ENCODE results near the gene RNU2-1.
"Not testable (repeated sequence)": the region's sequence is repeated elsewhere in the genome, so short reads cannot be mapped to it uniquely, and the experiment has no call there.

GRCh38 chr17:43272914-43273313 lies 39.1 kb upstream of the RNU2-1 start:
- not testable (repeated sequence) for TF ChIP-seq POLR2A, CTCF (IDR thresholded peaks at IDR 0.05)

Measured in tibial nerve (tissue), 3 donors.